CD14-positive monocyte (primary cell): ENCODE measurements around the gene RAB20. TPM values are rescaled to one million over a fixed set of nuclear protein-coding genes. Genes with fewer than 3 reads are reported as not detected.

Experiments used
- DNase-seq, 3 donors: peaks; one replicate each; pipeline ENCODE4 v3.0.0-alpha.2; 2011 to 2022
- H2AFZ ChIP-seq: 2 replicates; pipeline ENCODE4 v1.6.0; 2012; ENCODE audit warnings: mild to moderate bottlenecking, low read depth, low read length, inconsistent platforms; ENCODE audit not compliant: insufficient read depth, poor library complexity, severe bottlenecking
- H3K27ac ChIP-seq, 2 donors: 1 replicate in 1 of 2; 2 replicates in 1 of 2; pipeline ENCODE4 v1.5.1; 2012 to 2013; ENCODE audit warnings: low read length in 2 of 2, control low read depth in 1 of 2, inconsistent platforms in 1 of 2, low read depth in 1 of 2, mild to moderate bottlenecking in 1 of 2
- H3K27me3 ChIP-seq, 2 donors: one replicate each; pipeline versions ENCODE4 v1.6.0 to v1.6.1; 2011 to 2013; ENCODE audit warnings: low read length in 2 of 2; ENCODE audit not compliant: control insufficient read depth in 2 of 2, insufficient read depth in 2 of 2
- H3K36me3 ChIP-seq, 2 donors: replicated peaks in 1 of 2; 1 replicate in 1 of 2; 2 replicates in 1 of 2; pipeline versions ENCODE4 v1.5.1 to v1.6.1; 2012 to 2013; ENCODE audit warnings: low read length in 2 of 2, control low read depth in 1 of 2, inconsistent platforms in 1 of 2, mild to moderate bottlenecking in 1 of 2; ENCODE audit not compliant: insufficient read depth in 2 of 2, control insufficient read depth in 1 of 2
- H3K4me1 ChIP-seq, 2 donors: 1 replicate in 1 of 2; 2 replicates in 1 of 2; pipeline versions ENCODE4 v1.5.1 to v1.6.1; 2012 to 2013; ENCODE audit warnings: low read length in 2 of 2, control low read depth in 1 of 2, inconsistent platforms in 1 of 2, mild to moderate bottlenecking in 1 of 2, moderate library complexity in 1 of 2; ENCODE audit not compliant: insufficient read depth in 2 of 2, control insufficient read depth in 1 of 2
- H3K4me2 ChIP-seq: replicated peaks from 2 replicates; pipeline ENCODE3; 2012; ENCODE audit warnings: low read length, moderate library complexity, mild to moderate bottlenecking; ENCODE audit not compliant: poor library complexity, severe bottlenecking; ENCODE audit errors: extremely low read depth
- H3K4me3 ChIP-seq, 3 experiments: fragments of 200-600 bp in 1 of 3; sonication (generic) in 1 of 3; replicated peaks in 1 of 3; 1 replicate in 2 of 3; 2 replicates in 1 of 3; pipeline ENCODE4 v1.5.1; 2011 to 2013; ENCODE audit warnings: low read length in 3 of 3, mild to moderate bottlenecking in 3 of 3, control low read depth in 2 of 3, low read depth in 2 of 3, inconsistent platforms in 1 of 3, moderate library complexity in 1 of 3
- H3K79me2 ChIP-seq: 2 replicates; pipeline ENCODE4 v1.6.0; 2012; ENCODE audit warnings: mild to moderate bottlenecking, control low read depth, inconsistent platforms, low read length, moderate library complexity; ENCODE audit not compliant: insufficient read depth
- H3K9ac ChIP-seq: 2 replicates; pipeline ENCODE4 v1.6.0; 2017; ENCODE audit warnings: low read length, mild to moderate bottlenecking; ENCODE audit not compliant: insufficient read depth, poor library complexity, severe bottlenecking
- H3K9me3 ChIP-seq, 2 donors: replicated peaks in 1 of 2; 1 replicate in 1 of 2; 2 replicates in 1 of 2; pipeline versions ENCODE4 v1.5.1 to v1.6.1; 2012 to 2013; ENCODE audit warnings: low read length in 2 of 2, control low read depth in 1 of 2; ENCODE audit not compliant: control insufficient read depth in 1 of 2, insufficient read depth in 1 of 2
- H4K20me1 ChIP-seq: 2 replicates; pipeline ENCODE4 v1.6.0; 2012; ENCODE audit warnings: mild to moderate bottlenecking, low read length, control low read depth, moderate library complexity; ENCODE audit not compliant: insufficient read depth
- H3K27ac Mint-ChIP-seq, 7 donors: one replicate each; pipeline ENCODE4 v1.8.0; 2020; ENCODE audit warnings: mild to moderate bottlenecking in 7 of 7, mixed read lengths in 7 of 7, moderate library complexity in 6 of 7, inconsistent platforms in 2 of 7
- H3K27me3 Mint-ChIP-seq, 3 donors: one replicate each; pipeline ENCODE4 v1.8.0; 2021 to 2022; ENCODE audit warnings: low read depth in 3 of 3, mild to moderate bottlenecking in 3 of 3, mixed read lengths in 3 of 3, moderate library complexity in 3 of 3, inconsistent platforms in 1 of 3
- H3K36me3 Mint-ChIP-seq, 2 donors: one replicate each; pipeline ENCODE4 v1.8.0; 2020; ENCODE audit warnings: mixed read lengths in 2 of 2, inconsistent platforms in 1 of 2, mild to moderate bottlenecking in 1 of 2
- H3K4me1 Mint-ChIP-seq: one replicate; pipeline ENCODE4 v1.8.0; 2020; ENCODE audit warnings: mild to moderate bottlenecking, mixed read lengths
- H3K4me3 Mint-ChIP-seq, 2 donors: one replicate each; pipeline ENCODE4 v1.8.0; 2020; ENCODE audit warnings: mild to moderate bottlenecking in 2 of 2, mixed read lengths in 2 of 2, moderate library complexity in 1 of 2
- H3K9me3 Mint-ChIP-seq, 7 donors: one replicate each; pipeline ENCODE4 v1.8.0; 2020 to 2022; ENCODE audit warnings: mixed read lengths in 7 of 7, mild to moderate bottlenecking in 6 of 7, moderate library complexity in 6 of 7, inconsistent platforms in 2 of 7
- WGBS: methylation state at CpG from one replicate; pipeline ENCODE4 v1.1.5; 2013; ENCODE audit warnings: missing lambda C conversion rate; ENCODE audit not compliant: insufficient coverage; 5-methylcytosine and 5-hydroxymethylcytosine counted together
- intact Hi-C, 2 donors: fragments of 100-400 bp; cut with micrococcal nuclease; formaldehyde crosslinking; loops; one replicate each; pipeline versions ENCODE4 v1.15.0 to v1.15.1; 2023
- polyA plus RNA-seq, 3 donors: library from polyadenylated mRNA; depleted of rRNA in 1 of 3; unstranded in 2 of 3; stranded (reverse) in 1 of 3; fragments of 300-500 nt in 2 of 3; fragments of >200 nt in 1 of 3; fragmentation: Illumina TruSeq in 2 of 3; gene quantifications; 1 replicate in 2 of 3; 2 replicates in 1 of 3; pipeline ENCODE4 v1.2.3, GENCODE V29; 2012 to 2021
- TF ChIP-seq, protein P1 (sequence below): fragments of 200-600 bp; IDR thresholded peaks from one replicate; pipeline ENCODE4 v1.8.0; 2022; ENCODE audit warnings: antibody characterized with exemption, mild to moderate bottlenecking

The RAB20 gene
- polyA plus RNA-seq, 3 donors: 37.8 to 77.5 (median 43.1) TPM

DNA sequence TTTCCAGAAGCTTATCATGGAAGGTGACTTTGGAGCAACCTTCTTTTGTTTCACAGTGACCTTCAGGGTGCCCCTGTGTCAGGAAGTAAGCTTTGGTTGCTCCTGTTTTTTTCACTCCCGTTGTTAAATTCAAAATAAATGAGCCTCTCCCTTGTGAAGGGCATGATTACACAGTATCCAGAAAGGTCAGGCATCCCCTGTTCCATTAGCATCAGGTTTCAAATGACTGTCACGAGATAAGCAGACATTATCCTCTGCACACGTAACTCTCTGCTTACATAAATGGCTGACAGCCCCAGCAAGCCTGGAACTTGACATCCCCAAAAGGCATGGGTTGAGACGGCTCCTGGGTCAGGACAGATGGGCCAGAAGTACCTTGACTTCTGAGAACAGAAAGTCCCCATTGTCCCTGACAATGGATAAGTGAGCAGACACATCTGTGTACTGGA lies 52.0 kb downstream of the RAB20 start:
- Mint-ChIP-seq H3K4me3 (no peak overlapping the region), H3K4me1 (peaks cover 24% of the 10 kb centered on the region), H3K9me3 (no peaks in the 10 kb centered on the region), H3K27ac (peak overlapping the region in 3 of 7 donors; percentile 3 to 52 (median 12)), H3K27me3 (peaks cover 0 to 2% (median 0%) of the 10 kb centered on the region in 3 donors), H3K36me3 (no peaks in the 10 kb centered on the region)
- Histone ChIP-seq H3K79me2 (no peaks in the 10 kb centered on the region), H3K27me3 (no peaks in the 10 kb centered on the region), H3K27ac (no peak overlapping the region), H3K9me3 (no peaks in the 10 kb centered on the region), H2AFZ (peak overlapping the region; percentile 28), H3K4me3 (no peak overlapping the region), H3K4me1 (peaks cover 12 to 22% of the 10 kb centered on the region in 2 donors), H3K4me2 (no peak overlapping the region), H3K36me3 (no peaks in the 10 kb centered on the region), H4K20me1 (no peaks in the 10 kb centered on the region), H3K9ac (no peak overlapping the region)
- TF ChIP-seq, protein P1, sequence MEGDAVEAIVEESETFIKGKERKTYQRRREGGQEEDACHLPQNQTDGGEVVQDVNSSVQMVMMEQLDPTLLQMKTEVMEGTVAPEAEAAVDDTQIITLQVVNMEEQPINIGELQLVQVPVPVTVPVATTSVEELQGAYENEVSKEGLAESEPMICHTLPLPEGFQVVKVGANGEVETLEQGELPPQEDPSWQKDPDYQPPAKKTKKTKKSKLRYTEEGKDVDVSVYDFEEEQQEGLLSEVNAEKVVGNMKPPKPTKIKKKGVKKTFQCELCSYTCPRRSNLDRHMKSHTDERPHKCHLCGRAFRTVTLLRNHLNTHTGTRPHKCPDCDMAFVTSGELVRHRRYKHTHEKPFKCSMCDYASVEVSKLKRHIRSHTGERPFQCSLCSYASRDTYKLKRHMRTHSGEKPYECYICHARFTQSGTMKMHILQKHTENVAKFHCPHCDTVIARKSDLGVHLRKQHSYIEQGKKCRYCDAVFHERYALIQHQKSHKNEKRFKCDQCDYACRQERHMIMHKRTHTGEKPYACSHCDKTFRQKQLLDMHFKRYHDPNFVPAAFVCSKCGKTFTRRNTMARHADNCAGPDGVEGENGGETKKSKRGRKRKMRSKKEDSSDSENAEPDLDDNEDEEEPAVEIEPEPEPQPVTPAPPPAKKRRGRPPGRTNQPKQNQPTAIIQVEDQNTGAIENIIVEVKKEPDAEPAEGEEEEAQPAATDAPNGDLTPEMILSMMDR: no peak
- no peak for DNase-seq
- intact Hi-C loops: no loop called here
- 56% methylated on average over 4 of the region's 4 CpGs for WGBS

DNA sequence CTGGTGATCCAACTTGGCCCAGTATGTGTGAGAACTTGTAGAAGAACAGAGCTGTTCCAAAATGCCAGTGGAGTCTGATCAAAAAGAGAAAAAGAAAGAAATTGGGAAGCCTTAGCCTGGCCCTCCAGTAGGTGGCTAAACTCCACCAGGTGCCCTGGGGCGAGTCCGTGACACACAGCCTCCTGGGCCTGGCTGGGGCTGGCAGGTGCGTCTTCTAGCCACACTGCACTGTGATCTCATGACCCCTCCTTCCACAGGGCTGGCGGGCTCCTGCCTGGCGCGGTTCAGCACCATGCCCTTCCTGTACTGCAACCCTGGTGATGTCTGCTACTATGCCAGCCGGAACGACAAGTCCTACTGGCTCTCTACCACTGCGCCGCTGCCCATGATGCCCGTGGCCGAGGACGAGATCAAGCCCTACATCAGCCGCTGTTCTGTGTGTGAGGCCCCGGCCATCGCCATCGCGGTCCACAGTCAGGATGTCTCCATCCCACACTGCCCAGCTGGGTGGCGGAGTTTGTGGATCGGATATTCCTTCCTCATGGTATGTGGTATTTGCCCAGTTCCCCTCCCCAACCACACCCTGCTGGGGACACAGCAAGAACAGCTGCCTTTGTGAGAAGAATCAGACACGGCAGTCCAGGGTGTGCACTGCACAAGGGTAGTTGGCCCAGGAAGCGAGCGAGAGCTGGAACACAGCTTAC lies 53.7 kb downstream of the RAB20 start:
- no peaks in the 10 kb centered on the region for H4K20me1 ChIP-seq
- no peak overlapping the region for H2AFZ ChIP-seq
- TF ChIP-seq, protein P1: no peak
- H3K79me2 ChIP-seq: no peaks in the 10 kb centered on the region
- no peaks in the 10 kb centered on the region for H3K27me3 Mint-ChIP-seq
- intact Hi-C loops: no loop called here
- H3K27me3 ChIP-seq: no peaks in the 10 kb centered on the region
- no peaks in the 10 kb centered on the region for H3K9me3 Mint-ChIP-seq
- no peak overlapping the region for H3K4me3 Mint-ChIP-seq
- no peaks in the 10 kb centered on the region for H3K36me3 ChIP-seq
- peaks cover 12 to 22% of the 10 kb centered on the region in 2 donors for H3K4me1 ChIP-seq
- H3K4me3 ChIP-seq: no peak overlapping the region
- no peaks in the 10 kb centered on the region for H3K9me3 ChIP-seq
- WGBS: 80% methylated on average over 16 of the region's 23 CpGs
- H3K9ac ChIP-seq: no peak overlapping the region
- H3K36me3 Mint-ChIP-seq: no peaks in the 10 kb centered on the region
- H3K27ac ChIP-seq: no peak overlapping the region
- no peak for DNase-seq
- peaks cover 28% of the 10 kb centered on the region for H3K4me1 Mint-ChIP-seq
- H3K27ac Mint-ChIP-seq: peak overlapping the region in 1 of 7 donors; percentile 15
- H3K4me2 ChIP-seq: no peak overlapping the region
